GM20000 (cell line): ENCODE measurements around the gene RPS16.
"Not testable (repeated sequence)": the region's sequence is repeated elsewhere in the genome, so short reads cannot be mapped to it uniquely, and the experiment has no call there.

Experiments used
- DNase-seq: peaks from one replicate; pipeline ENCODE4 v3.0.0; 2012; ENCODE audit warnings: low spot score
- CTCF ChIP-seq: IDR thresholded peaks from 2 replicates; pipeline ENCODE4 v1.5.1; 2012; ENCODE audit warnings: mild to moderate bottlenecking, control low read depth; ENCODE audit errors: extremely low read depth, missing control alignments

RPS16 gene

GRCh38 chr19:39435499-39436349, at the start of gene RPS16:
RPS16 (minus strand) TSS chr19:39435949; CDS start chr19:39435895, 54 bp downstream.
- TF ChIP-seq CTCF, result no peak
- DNase-seq, result peak; percentile 92

- DNase-seq, result no peak
- no peak for TF ChIP-seq CTCF
These were observed 47.4 kb upstream of the RPS16 start for GRCh38 chr19:39483141-39483540.

DNA sequence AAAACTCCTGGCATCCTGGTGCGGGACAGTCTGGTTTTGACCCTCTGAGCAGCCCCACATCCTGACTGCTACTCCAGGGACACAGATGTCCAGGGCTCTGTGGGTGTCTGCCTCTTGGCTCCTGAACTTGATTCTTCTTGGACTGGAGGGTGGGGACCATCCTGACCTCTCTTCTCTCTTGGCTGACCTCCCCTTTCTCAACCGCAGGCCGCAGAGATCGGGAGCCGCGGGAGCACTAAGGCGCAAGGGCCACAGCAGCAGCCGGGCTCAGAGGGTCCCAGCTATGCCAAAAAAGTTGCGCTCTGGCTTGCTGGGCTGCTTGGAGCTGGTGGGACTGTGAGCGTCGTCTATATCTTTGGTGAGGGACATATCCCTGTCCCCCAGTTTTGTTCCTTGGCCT, 45.9 kb upstream of the RPS16 start:
- no peak for DNase-seq
- TF ChIP-seq CTCF, result no peak

DNA sequence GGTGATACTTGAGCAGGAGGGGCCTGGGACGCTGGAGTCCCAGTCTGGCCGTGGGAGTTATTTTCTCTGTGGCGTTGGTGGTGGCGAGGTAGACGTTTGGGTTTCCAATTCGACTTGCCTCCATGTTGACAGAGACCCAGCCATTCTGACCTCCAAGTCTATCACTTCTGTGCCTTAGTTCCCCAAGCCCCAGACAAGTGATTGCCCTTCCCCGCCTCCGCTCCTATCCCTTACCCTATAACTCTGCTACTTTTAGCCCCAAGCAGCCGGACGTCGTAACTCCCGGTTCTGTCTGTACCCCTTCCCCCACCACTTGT, 45.4 kb upstream of the RPS16 start:
- DNase-seq, result no peak
- no peak for TF ChIP-seq CTCF

DNA sequence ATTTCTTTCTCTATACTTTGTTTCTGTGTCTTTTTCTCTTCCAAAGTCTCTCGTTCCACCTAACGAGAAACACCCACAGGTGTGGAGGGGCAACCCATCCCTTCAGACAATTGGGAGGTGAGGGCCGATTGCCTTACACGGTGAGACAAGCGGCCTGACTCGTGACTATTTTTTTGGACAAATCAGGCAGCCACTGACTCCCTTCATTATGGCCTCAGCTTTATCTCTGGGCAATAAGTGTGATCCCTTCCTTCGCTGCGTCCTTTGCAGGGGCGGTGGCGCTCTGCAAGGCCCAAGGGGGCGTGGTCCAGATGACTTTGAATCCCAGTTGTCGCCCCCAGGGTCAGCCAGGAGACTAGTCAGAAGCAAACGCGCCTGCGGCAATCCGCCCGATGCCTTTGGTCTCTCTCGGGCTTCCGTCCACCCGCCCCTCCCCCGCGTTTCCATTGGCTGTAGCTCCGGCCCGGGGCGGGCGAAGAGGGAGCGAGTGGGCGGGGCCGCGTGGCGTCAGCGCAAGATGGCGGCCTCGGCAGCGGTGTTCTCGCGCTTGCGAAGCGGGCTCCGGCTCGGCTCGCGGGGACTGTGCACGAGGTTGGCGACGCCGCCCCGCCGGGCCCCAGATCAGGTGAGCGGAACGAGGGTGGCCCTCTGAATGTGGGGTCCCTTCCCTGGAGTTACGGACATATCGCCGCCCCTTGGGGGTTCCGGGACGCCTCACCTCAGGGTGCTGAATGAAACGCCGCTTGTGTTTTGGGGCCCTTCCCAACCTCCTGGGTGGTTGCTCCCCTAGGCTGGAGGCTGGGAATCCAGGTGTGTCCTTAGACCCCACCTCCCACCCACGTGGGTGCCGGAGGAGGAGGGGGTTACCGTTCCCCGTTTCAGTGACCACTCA, 44.8 kb upstream of the RPS16 start, which contains the start of gene TIMM50:
Gene TIMM50, plus strand, starts transcription at position 502 of the 892 bp plus-strand sequence. Its CDS starts 16 bp downstream, at position 518.
- DNase-seq, result peak; percentile 95
- no peak for TF ChIP-seq CTCF

DNA sequence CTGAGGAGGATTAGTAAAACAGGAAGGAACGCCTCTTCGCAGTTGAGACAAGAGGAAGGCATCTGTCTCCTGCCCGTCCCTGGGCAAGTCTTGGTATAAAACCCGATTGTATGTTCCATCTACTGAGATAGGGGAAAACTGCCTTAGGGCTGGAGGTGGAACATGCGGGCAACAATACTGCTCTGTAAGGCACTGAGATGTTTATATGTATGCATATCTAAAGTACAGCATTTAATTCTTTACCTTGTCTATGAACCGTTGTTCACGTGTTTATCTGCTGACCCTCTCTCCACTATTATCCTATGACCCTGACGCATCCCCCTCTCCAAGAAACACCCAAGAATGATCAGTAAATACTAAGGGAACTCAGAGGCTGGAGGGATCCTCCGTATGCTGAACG, 44.2 kb upstream of the RPS16 start:
- no peak for DNase-seq

GRCh38 chr19:39479319-39479801, 43.6 kb upstream of the RPS16 start:
- not testable (repeated sequence) for DNase-seq

More for the DNA sequence above, 44.2 kb upstream of the RPS16 start:
- TF ChIP-seq CTCF, result no peak
